CD4-positive, alpha-beta T cell treated with Interleukin-12 subunit alpha and Interleukin-12 subunit beta, for 1 hour (primary cell): ENCODE results near the gene DNAH9.

ENCODE experiments used
- DNase-seq: peaks from one replicate; pipeline ENCODE4 v3.0.0-alpha.2; 2020

DNAH9 gene

DNA sequence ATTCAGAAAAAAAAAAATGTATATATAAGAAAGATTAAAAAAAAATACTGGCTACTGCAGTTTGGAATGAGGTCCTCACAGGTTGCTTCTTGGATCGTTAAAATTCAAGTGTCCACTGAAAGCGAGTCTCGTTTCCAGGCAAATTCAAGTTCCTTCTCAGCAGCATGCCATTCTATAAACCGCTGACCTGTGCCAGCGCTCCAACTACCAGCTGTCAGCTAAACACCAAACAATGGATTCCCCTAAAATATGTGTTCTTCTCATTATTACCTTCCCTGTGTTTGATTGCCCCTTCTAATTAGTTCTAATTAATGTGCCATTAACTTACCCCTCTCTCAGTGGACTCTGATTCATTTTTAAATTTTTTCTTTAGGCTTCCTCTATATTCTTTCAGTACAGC, 92.4 kb downstream of the DNAH9 start:
- no peak for DNase-seq

DNA sequence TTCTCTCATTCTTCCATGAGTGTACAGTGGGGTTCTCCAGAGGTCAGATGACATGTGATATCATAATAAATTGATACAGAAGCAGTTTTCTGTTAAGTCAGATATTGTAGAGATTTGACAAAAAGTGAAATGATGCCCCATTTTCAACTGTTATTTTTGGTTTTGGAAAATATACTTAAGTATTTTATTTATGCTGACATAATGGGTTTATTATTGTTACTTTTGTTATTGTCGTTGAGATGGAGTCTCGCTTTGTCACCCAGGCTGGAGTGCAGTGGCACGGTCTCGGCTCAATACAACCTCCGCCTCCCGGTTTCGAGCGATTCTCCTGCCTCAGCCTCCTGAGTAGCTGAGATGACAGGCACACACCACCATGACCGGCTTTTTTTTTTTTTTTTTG, 94.4 kb downstream of the DNAH9 start:
- DNase-seq, result no peak

DNA sequence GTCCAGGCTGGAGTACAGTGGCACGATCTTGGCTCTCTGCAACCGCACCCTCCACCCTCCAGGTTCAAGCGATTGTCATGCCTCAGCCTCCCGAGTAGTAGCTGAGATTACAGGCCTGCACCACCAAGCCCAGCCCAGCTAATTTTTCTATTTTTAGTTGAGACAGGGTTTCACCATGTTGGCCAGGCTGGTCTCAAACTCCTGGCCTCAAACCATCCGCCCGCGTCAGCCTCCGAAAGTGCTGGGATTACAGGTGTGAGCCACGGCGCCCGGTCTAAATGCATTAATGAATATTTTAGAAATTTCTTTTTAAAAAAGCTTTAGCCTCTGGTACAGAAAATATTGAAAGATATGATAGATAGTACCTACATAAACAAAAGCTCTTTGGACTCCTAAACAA, 95.0 kb downstream of the DNAH9 start:
- DNase-seq, result no peak

DNA sequence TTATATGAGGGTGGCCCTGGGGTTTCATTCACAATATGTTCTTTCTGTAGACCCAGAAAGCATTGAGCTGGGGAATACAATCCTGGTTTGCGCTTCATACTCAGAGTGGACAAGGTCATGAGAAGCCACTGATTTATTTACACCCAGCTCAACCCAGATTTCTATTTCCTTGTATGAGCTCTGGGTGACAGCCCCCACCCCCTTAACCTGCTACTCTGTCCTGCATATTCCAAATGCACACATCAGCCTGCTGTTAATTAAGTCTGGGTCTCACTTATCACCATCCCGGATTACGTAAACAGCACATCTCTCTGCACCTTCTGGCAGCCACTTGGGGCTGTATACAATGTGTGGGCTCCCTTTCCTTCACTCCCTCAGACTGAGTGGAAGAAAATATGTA, 102.4 kb downstream of the DNAH9 start:
- no peak for DNase-seq

DNA sequence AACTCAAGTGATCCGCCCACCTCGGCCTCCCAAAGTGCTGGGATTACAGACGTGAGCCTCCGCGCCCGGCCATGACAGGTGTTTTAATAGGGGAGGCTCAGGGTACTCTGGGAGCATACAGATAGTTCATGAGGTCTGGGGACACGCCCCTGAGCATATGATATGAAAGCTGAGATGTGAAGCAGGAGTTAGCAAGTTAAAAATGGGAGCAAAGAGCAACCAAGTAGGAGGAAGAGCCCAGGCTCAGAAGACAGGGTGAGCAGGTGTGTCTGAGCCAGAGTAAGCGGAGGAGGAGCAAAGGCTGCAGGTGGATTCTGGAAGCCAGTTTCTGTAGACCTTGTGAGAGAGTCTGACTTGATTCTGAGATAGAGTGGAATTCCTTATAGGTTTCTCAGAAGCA, 103.6 kb downstream of the DNAH9 start:
- no peak for DNase-seq

DNA sequence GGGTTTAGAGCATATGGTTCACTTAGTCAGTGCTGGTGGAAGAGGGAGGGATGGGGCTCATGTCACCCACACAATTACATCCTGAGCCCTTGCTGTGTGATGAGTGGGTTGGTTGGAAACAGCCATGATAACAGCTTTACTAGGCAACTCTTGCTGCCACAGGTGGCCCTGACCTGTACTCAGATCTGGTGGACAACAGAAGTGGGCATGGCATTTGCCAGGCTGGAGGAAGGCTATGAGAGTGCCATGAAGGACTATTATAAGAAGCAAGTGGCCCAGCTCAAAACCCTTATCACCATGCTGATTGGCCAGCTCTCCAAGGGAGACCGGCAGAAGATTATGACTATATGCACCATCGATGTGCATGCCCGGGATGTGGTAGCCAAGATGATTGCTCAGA, 105.8 kb downstream of the DNAH9 start:
- no peak for DNase-seq

DNA sequence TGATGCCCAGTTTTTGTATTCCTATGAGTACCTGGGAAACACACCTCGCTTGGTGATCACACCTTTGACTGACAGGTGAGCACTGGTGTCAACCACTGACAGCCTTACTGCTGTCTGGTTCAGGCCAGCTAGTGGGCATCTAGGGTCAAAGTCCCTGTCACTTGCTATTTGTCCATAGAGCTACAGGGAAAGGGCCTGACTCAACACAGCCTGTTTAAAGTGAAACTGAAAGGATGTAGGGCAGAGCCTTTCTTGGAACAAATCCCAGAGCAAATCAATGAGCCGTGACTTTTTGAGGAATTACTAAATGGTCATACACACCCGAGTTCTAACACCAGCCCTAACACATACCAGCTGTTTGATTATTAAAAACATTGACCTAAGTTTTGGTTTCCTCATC, 106.8 kb downstream of the DNAH9 start:
- no peak for DNase-seq

DNA sequence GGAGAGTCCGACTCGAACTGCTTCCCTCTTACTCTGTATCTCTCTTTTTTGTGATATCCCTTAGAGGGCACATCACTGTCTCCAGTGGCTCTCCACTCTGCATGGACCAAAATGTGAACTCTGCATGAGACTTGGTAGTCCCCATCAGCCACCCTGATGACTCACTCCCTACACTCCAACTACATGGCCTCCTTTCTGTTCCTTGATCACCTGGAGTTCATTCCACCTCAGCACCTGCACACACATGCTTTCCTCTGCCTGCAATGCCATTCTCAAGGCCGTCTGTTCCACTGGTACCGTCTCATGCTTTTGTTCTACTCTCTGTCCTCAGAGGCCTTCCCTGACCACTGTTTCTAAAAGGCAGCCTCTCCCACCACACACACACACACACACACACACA, 109.3 kb downstream of the DNAH9 start:
- no peak for DNase-seq

DNA sequence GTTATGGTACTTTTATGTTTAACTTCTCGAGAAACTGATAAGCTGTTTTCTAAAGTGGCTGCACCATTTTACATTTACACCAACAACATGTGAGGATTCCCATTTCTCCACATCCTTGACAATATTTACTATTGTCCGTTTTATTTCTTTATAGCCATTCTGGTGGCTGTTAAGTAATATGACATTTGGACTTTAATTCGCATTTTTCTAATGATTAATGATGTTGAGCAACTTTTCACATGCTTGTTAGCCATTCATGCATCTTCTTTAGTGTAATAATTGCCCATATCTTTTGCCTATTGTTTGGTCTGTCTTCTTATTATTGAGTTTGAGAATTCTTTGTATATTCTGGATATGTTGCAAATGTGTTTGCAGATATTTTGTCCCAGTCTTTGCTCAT, 114.2 kb downstream of the DNAH9 start:
- no peak for DNase-seq

DNA sequence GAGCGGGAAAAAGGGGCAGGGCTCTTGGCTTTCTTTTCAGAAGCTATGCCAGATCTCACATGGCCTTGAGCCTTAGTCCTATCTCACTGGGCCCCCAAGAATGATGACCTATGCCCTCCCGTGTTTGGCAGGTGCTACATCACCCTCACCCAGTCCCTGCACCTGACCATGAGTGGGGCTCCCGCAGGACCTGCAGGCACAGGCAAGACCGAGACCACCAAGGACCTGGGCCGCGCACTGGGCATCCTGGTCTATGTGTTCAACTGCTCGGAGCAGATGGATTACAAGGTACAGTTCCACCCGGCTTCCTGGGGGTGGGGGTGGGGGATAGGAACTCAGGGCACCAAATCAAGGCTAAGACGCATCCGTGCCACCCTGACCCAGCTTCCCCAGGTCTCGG, 120.9 kb downstream of the DNAH9 start:
- DNase-seq, result no peak

DNA sequence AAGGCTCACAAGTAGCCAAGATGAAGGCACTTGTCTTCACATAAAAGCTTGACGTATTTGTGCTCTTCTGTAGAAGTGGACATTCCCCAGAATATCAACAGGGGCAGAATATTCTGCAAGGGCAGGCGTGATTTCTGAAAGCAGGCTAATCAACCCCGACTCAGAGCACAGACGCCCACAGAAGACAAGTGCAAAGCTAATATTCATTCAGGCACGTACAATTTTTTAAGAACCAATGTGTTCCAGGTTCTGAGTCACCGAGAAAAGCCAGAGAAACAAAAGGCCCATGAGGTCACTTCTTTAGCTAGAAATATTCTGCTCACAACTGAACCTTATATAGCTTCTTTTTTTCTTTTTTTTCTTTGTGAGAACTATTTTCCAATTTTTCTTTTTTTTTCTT, 121.6 kb downstream of the DNAH9 start:
- DNase-seq, result no peak

DNA sequence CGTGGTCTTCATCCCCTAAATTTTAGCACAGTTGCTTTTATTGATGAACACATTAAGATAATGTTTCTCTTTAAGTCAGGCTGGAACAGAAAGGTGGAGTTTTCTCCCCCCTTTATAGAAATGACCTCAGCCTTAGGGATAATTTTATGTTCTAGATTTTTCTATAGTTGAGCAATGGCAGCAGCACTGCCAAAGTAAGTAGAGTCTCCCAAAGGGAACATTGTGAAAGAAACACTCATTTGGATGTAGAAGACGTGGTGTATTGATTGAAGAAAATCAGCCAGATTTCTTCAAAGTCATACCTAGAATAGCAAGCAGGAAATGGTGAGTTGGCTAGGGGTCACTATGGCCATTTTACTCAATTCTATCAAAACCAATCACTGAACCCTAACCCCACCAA, 122.5 kb downstream of the DNAH9 start:
- no peak for DNase-seq

DNA sequence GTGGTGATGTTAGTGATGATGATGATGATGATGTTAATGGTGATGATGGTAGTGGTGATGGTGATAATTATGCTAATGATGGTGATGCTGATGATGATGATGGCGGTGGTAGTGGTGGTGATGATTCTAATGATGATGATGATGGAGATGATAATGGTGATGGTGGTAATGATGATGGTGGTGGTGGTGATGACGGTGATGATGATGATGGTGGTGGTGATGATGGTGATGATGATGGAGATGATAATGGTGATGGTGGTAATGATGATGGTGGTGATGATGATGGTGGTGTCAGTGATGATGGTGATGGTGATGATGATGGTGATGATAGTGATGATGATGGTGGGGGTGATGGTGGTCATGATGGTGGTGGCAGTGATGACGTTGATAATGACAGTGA, 132.5 kb downstream of the DNAH9 start:
- DNase-seq, result no peak

DNA sequence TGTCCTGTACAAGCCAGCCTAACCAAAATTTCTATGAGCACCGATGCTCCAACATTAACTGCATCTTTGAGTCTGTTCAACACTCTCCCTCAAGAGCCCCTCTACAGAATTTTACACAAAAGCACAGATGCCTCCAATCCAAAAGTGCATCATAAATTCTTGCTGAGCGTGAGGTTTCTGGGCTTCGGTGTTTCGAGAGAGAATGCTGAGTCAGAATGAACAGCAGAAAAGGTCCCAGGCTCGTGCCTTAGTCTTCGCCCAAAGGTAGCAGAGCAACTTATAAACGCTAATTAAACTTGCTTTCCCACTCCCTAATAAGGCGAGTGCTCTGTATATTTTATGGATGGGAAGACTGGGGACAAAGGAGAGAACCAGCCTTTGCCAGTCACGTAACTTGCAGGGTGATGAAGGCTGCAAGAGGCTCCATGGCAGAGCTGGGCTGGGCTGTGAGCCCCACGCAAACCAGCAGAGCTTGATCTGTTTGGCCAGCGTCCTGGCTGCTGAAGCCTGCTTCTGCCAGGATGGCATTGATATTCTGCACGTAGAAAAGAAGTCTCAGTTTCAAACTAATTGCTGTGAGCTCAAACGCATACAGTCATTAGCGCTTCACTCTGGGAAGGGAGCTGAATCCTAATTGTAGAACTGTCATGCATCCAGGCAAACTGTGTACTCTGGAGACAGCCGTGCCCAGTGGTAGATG, 138.5 kb downstream of the DNAH9 start:
- no peak for DNase-seq

DNA sequence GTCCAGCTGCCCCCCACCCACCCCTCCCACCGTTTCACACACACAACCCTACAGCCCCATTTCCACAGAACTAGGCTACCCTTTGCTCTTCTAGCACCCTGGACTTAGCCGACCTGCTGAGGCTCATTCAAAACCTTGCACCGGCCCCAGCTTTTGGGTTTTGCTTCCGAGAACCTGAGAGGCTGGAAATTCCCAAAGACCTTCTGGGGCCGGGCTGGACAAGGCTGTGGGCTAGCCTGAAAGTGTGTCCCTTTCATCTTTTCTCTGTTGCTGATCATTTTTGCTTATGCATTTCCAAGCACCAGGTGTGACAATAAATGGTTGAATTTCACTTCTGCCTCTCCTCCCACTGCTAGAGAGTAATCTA, 139.0 kb downstream of the DNAH9 start:
- DNase-seq, result no peak

DNA sequence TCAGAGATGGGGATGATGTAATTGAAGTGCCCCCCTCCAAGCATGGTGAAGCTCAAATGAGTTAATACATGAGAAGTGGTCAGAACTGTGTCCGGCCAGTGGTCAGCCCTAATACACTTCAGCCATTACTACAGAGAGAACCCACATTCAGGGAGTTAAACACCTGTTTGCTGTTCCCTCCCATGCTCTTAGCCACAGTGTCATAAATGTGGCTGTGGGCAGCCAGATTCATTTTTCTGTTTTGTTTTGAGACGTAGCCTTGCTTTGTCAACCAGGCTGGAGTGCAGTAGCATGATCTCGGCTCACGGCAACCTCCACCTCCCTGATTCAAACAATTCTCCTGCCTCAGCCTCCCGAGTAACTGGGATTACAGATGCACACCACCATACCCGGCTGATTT, 139.9 kb downstream of the DNAH9 start:
- DNase-seq, result no peak

DNA sequence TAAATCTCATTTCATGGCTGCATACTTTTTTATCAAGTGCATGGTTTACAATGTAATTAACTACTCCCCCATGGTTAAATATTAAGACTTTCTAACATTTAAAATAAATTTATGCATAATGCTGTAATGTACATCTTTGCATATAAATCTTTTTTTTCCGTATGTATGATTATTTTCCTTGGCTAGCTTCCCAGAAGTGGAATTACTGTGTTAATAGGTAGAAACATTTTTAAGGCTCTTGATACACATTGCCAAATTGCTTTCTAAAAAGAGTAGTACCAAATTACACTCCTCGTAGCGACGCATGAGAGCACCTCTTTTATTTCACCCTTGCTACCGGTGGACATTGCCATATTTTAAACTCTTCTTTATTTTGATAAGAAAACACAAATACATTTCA, 141.1 kb downstream of the DNAH9 start:
- no peak for DNase-seq

DNA sequence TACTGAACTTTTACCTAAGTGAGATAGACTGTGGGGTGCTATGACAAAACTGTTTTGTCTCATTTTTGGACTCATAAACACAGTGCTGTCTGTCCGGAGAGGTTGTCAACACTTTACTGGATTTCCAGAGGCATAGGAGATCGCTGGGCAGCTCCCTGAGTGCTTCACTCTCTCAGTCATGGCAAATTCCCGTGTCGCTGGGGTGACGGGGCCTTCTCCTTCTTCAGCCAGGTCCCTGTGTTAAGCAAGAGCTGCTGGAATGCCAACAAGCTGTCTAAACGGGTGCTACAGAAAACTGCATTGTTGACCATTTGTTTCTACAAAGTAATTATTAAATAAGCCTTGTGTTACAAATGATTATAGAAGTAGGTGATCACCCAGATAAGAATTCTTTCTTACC, 141.6 kb downstream of the DNAH9 start:
- no peak for DNase-seq

DNA sequence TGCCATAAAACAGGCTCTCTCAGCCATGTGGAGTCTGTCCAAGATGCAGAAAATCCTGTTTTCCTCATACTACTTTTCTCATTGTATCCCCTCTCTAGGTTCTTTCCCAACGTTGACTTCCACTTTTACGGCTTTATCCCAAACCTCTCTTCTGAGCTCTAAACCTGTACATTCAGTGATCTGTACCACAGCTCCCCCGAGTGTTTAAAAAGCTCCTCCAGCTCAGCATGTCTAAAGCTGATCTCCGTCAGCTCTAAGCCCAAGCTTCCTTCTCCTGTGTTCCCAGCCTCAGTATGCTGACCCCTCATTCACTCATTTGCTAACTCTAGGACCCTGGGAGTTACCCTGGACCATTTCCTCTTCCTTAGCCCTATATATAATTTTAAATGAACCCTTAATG, 144.6 kb downstream of the DNAH9 start:
- DNase-seq, result no peak

DNA sequence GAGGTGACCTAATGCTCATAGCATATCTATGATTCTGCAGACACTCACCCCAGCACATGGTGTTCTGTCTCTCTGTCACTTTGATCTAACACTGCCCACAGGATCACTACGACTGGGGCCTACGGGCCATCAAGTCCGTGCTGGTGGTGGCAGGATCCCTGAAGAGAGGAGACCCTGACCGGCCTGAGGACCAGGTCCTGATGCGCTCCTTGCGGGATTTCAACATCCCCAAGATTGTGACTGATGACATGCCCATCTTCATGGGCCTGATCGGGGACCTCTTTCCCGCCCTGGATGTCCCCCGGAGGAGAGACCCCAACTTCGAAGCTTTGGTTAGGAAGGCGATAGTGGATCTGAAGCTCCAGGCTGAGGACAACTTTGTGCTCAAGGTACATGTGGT, 146.4 kb downstream of the DNAH9 start:
- DNase-seq, result no peak

DNA sequence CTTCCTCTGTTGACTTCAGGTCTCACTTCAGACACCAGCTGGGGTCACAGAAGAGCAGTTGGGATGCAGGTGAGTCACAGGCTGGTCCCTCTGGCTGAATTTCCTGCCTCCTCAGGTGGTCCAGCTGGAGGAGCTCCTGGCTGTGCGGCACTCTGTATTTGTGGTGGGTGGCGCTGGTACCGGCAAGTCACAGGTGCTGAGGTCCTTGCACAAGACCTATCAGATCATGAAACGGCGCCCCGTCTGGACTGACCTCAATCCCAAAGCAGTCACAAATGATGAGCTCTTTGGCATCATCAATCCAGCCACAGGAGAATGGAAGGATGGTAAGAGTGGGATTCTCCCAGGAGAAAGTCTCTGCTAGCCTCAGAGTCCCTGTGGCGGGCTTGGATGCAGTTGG, 149.2 kb downstream of the DNAH9 start:
- DNase-seq, result no peak

DNA sequence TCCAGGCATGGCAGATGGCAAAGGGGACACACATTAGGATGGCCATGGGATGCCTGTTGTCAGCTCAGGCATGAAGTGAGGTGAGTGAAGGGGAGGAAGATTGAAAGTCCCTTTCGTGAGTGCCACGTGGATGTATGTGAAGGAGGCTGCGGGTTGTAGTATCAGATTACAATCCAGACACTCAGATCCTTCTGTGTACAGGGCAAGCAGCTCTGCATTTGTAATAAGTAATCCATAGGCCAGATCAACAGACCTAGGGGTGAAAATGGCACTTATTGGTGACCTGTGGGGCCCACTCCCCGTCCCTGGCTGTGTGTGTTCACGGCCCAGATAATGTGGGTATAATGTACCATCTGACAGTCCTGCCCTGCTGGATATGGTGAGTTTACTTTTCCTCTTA, 159.5 kb downstream of the DNAH9 start:
- DNase-seq, result no peak

DNA sequence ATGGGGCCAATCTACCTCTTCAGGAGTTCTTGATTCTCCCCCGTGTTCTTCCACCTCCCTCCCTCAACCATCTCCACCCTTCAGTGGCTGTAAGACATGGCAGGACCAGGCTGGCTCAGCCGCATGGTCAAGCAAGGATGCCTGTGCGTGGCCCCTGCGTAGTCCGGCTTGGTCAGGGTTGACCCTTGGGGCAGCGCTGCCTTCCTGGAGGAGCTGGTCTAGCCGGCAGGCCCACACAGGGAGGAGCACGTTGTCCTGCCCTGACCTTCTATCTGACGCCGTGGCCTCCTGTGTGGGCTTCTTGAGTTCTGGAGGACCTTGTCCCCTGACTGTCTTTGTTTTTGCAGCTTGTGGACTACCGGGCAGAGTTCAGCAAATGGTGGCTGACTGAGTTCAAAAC, 169.8 kb downstream of the DNAH9 start:
- no peak for DNase-seq

DNA sequence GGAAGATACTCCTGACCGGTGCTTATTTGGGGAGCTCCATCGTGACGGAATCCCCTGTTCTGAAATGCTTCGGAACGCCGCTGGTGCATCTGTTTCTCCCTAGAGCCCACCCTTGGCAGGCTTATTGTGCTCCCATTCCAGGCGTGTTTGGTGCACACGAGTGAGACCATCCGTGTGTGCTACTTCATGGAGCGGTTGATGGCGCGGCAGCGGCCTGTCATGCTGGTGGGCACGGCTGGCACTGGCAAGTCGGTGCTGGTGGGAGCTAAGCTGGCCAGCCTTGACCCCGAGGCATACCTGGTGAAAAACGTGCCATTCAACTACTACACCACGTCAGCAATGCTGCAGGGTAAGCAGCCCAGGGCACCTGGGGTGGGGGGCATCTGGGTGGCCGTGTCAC, 170.7 kb downstream of the DNAH9 start:
- no peak for DNase-seq

DNA sequence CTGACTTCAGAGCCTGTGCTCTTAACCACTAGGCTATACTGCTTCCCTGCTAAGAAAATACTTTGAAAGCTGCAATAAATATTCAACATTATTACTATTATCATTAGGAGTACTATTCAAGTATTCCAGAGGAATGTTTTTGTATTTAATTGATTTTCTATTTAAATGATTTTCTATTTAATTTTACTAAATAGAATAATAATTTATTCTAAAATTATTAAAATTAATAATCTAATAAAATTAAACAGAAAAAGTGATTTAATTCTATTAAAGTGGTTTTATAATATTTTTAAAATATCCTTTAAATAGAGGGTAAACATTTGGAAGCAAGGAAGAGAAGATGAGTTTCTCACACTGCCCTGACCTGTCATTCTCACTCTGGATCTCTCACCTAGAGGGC, 173.8 kb downstream of the DNAH9 start:
- DNase-seq, result no peak

DNA sequence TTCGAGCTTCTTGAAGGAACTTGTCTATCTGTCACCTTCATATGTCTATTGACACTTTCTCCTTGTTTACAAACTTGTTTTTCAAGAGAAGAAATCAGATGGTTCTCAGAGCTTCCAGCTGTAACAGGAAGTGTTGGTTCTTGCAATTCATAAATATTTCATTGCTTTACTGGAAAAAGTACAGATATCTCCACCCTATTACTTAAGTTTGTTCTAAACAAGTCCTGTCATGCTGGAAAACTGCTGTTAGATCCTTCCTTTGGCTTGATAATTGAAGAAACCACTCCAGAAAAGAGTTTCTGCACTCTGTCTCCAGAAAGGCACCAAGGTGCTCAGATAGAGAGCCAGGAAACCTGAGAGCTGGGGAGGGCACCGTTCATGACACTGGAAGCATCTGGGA, 181.6 kb downstream of the DNAH9 start:
- DNase-seq, result no peak
